ENCODE data around the gene ASTN2.
"Not testable (repeated sequence)": the region's sequence is repeated elsewhere in the genome, so short reads cannot be mapped to it uniquely, and the experiment has no call there.

Gene ASTN2

GRCh38 chr9:116712781-116713180, 702.1 kb downstream of the ASTN2 start:
- DNase-seq = no peak

GRCh38 chr9:116706310-116707290, 708.3 kb downstream of the ASTN2 start:
- no peak for DNase-seq

- DNase-seq = no peak
Measured at GRCh38 chr9:116705531-116705930, 709.3 kb downstream of the ASTN2 start.

GRCh38 chr9:116704470-116704869, 710.4 kb downstream of the ASTN2 start:
- DNase-seq = no peak

- no peak for DNase-seq
Measured at GRCh38 chr9:116703634-116704033, 711.2 kb downstream of the ASTN2 start.

GRCh38 chr9:116701940-116702642, 712.8 kb downstream of the ASTN2 start:
- no peak for DNase-seq

GRCh38 chr9:116700882-116701865, 713.7 kb downstream of the ASTN2 start:
- no peak for DNase-seq

GRCh38 chr9:116700279-116700678, 714.6 kb downstream of the ASTN2 start:
- no peak for DNase-seq

- DNase-seq = no peak
Measured at GRCh38 chr9:116697887-116698286, 717.0 kb downstream of the ASTN2 start.

- no peak for DNase-seq
Measured at GRCh38 chr9:116697362-116697761, 717.5 kb downstream of the ASTN2 start.

GRCh38 chr9:116695438-116695837, 719.4 kb downstream of the ASTN2 start:
- peak; percentile 14 for DNase-seq

GRCh38 chr9:116694785-116695291, 720.0 kb downstream of the ASTN2 start:
- no peak for DNase-seq

- DNase-seq = no peak
Measured at GRCh38 chr9:116693233-116693731, 721.6 kb downstream of the ASTN2 start.

- peak; percentile 16 for DNase-seq
Measured at GRCh38 chr9:116692616-116693015, 722.2 kb downstream of the ASTN2 start.

- DNase-seq = no peak
Measured at GRCh38 chr9:116691607-116692006, 723.2 kb downstream of the ASTN2 start.

- DNase-seq = not testable (repeated sequence)
Measured at GRCh38 chr9:116690805-116691204, 724.1 kb downstream of the ASTN2 start.

GRCh38 chr9:116689486-116690032, 725.3 kb downstream of the ASTN2 start:
- DNase-seq = no peak

- DNase-seq = no peak
Measured at GRCh38 chr9:116688806-116689485, 725.9 kb downstream of the ASTN2 start.

- no peak for DNase-seq
Measured at GRCh38 chr9:116687754-116688135, 727.1 kb downstream of the ASTN2 start.

- peak; percentile 88 for DNase-seq
Measured at GRCh38 chr9:116687074-116687753, 727.6 kb downstream of the ASTN2 start, which contains the start of gene TRIM32. Gene TRIM32, plus strand, starts transcription at chr9:116687305. Its CDS starts 10,438 bp downstream, at chr9:116697743.

- DNase-seq = no peak
Measured at GRCh38 chr9:116686693-116687073, 728.2 kb downstream of the ASTN2 start.

All from suppressor macrophage treated with lipopolysaccharide for 4 hours (primary cell).